GM12864 (cell line): ENCODE results near the gene NRL.

Experiments
- DNase-seq: peaks from one replicate; pipeline ENCODE4 v3.0.0-alpha.2; 2011; ENCODE audit warnings: low read depth
- H3K4me3 ChIP-seq: 2 replicates; pipeline ENCODE4 v1.5.1; 2011; ENCODE audit warnings: mild to moderate bottlenecking, low read depth, low read length, control low read depth
- CTCF ChIP-seq: IDR thresholded peaks from 2 replicates; pipeline ENCODE4 v1.5.1; 2011; ENCODE audit warnings: low read depth, mild to moderate bottlenecking, moderate library complexity, low read length, control low read depth, inconsistent platforms; ENCODE audit errors: missing control alignments

Gene NRL

GRCh38 chr14:24123424-24124417 lies 9.0 kb upstream of the NRL start:
- no peak for TF ChIP-seq CTCF
- DNase-seq: no peak
- no peak overlapping the region for H3K4me3 ChIP-seq

- TF ChIP-seq CTCF: no peak
- no peak overlapping the region for H3K4me3 ChIP-seq
- DNase-seq: no peak
Observed at GRCh38 chr14:24122898-24123297, 8.1 kb upstream of the NRL start.

- DNase-seq: no peak
Observed at GRCh38 chr14:24122416-24122815, 7.7 kb upstream of the NRL start.

GRCh38 chr14:24121210-24121609 lies 6.5 kb upstream of the NRL start:
- no peak overlapping the region for H3K4me3 ChIP-seq
- TF ChIP-seq CTCF: no peak
- DNase-seq: no peak

More at GRCh38 chr14:24122416-24122815, 7.7 kb upstream of the NRL start:
- H3K4me3 ChIP-seq: no peak overlapping the region
- no peak for TF ChIP-seq CTCF

GRCh38 chr14:24119691-24120090 lies 4.9 kb upstream of the NRL start:
- TF ChIP-seq CTCF: no peak
- no peak overlapping the region for H3K4me3 ChIP-seq
- no peak for DNase-seq

- TF ChIP-seq CTCF: no peak
Observed at GRCh38 chr14:24117179-24117578, 2.4 kb upstream of the NRL start.

GRCh38 chr14:24116128-24116814 lies 1.5 kb upstream of the NRL start:
- no peak for TF ChIP-seq CTCF
- no peak for DNase-seq
- peak overlapping the region; percentile 75 for H3K4me3 ChIP-seq

More at GRCh38 chr14:24117179-24117578, 2.4 kb upstream of the NRL start:
- H3K4me3 ChIP-seq: no peak overlapping the region
- no peak for DNase-seq
